ENCODE data around the gene TEX44.

DNA sequence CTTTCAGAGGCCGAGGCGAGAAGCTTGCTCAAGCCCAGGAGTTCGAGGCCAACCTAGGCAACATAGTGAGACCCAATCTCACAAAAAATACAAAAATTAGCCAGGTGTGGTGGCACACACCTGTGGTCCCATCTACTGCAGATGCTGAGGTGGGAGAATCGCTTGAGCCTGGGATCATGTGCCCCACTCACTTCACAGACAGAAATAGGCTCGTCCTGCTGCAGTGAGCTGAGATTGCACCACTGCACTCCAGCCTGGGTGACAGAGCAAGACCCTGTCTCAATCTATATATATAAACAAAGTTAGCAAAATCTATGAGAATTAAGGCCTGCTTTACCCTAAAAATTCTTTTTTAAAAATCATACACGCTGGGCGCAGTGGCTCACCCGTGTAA lies 50.8 kb downstream of the TEX44 start:
- TF ChIP-seq, protein P1, sequence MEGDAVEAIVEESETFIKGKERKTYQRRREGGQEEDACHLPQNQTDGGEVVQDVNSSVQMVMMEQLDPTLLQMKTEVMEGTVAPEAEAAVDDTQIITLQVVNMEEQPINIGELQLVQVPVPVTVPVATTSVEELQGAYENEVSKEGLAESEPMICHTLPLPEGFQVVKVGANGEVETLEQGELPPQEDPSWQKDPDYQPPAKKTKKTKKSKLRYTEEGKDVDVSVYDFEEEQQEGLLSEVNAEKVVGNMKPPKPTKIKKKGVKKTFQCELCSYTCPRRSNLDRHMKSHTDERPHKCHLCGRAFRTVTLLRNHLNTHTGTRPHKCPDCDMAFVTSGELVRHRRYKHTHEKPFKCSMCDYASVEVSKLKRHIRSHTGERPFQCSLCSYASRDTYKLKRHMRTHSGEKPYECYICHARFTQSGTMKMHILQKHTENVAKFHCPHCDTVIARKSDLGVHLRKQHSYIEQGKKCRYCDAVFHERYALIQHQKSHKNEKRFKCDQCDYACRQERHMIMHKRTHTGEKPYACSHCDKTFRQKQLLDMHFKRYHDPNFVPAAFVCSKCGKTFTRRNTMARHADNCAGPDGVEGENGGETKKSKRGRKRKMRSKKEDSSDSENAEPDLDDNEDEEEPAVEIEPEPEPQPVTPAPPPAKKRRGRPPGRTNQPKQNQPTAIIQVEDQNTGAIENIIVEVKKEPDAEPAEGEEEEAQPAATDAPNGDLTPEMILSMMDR (IDR thresholded peaks at IDR 0.05; ENCODE audit: insufficient read depth, low read length), result no peak
- no peak for TF ChIP-seq POLR2AphosphoS5 (IDR thresholded peaks at IDR 0.05; ENCODE audit: low read depth)

Measured in HL-60 (cell line).